GM12878 (cell line): ENCODE data around the gene PPP1R7. TPM values are rescaled to one million over a fixed set of nuclear protein-coding genes. Genes with fewer than 3 reads are reported as not detected.

ENCODE experiments used
- ATAC-seq: fragments of 200-7000 bp; cut with Tn5 transposase; 3 replicates; pipeline ENCODE4 v1.9.1; 2020; ENCODE audit warnings: mild to moderate bottlenecking, moderate library complexity
- BruUV-seq: library from RNA; stranded (reverse); fragments of 400-500 nt; replicated peaks from 2 replicates; lab custom pipeline; 2021; lab: Mats Ljungman, UMichigan
- CTCF ChIA-PET: fragments of 300-600 bp; sonication (Branson Sonifier 250); formaldehyde crosslinking; extraction: SDS; loops from one replicate; lab custom pipeline; 2021; ENCODE audit warnings: inconsistent platforms; lab: Yijun Ruan, JAX
- POLR2A ChIA-PET: fragments of 350-600 bp; formaldehyde crosslinking; extraction: SDS; loops from one replicate; lab custom pipeline; 2021; ENCODE audit warnings: inconsistent platforms; lab: Charles Lee
- RAD21 ChIA-PET: fragments of 300-600 bp; sonication (Branson Sonifier 250); formaldehyde crosslinking; loops from one replicate; lab custom pipeline; 2023; ENCODE audit warnings: antibody characterized with exemption; ENCODE audit not compliant: unreplicated experiment; lab: Charles Lee
- SMC1A ChIA-PET: fragments of 300-600 bp; sonication (Branson Sonifier 250); formaldehyde crosslinking; loops from one replicate; lab custom pipeline; 2023; ENCODE audit not compliant: unreplicated experiment, uncharacterized antibody; lab: Charles Lee
- DNase-seq: peaks from one replicate; pipeline ENCODE4 v3.0.0-alpha.2; 2011; ENCODE audit warnings: low read depth, low spot score
- FAIRE-seq: peaks from 3 replicates; lab custom pipeline; 2011; peaks lifted over from hg19 to GRCh38; lab: Jason Lieb, UNC
- H2AFZ ChIP-seq: 2 replicates; pipeline ENCODE4 v1.6.0; 2011; ENCODE audit warnings: low read depth, low read length, control low read depth; ENCODE audit not compliant: control insufficient read depth
- H3K27ac ChIP-seq: 2 replicates; pipeline ENCODE4 v1.5.1; 2011; ENCODE audit warnings: control low read depth; ENCODE audit not compliant: control insufficient read depth, insufficient read depth
- H3K27me3 ChIP-seq, 2 experiments: replicated peaks in 1 of 2; 2 replicates each; pipeline versions ENCODE4 v1.6.0 to v1.6.1; 2011; ENCODE audit warnings: low read length in 1 of 2; ENCODE audit not compliant: control insufficient read depth in 2 of 2, insufficient read depth in 2 of 2
- H3K36me3 ChIP-seq, 2 experiments: 2 replicates each; pipeline ENCODE4 v1.5.1; 2011; ENCODE audit warnings: low read length in 1 of 2; ENCODE audit not compliant: control insufficient read depth in 2 of 2, insufficient read depth in 2 of 2
- H3K4me1 ChIP-seq: 2 replicates; pipeline ENCODE4 v1.6.1; 2011; ENCODE audit warnings: mild to moderate bottlenecking, low read length, moderate library complexity, mixed read lengths; ENCODE audit not compliant: control insufficient read depth, insufficient read depth
- H3K4me2 ChIP-seq: 2 replicates; pipeline ENCODE4 v1.6.0; 2011; ENCODE audit warnings: control low read depth; ENCODE audit not compliant: control insufficient read depth, insufficient read depth
- H3K4me3 ChIP-seq: fragments of 200-600 bp; sonication (generic); 2 replicates; pipeline ENCODE4 v1.5.1; 2016
- H3K79me2 ChIP-seq: 2 replicates; pipeline ENCODE4 v1.6.0; 2011; ENCODE audit warnings: low read length; ENCODE audit not compliant: control insufficient read depth, insufficient read depth
- H3K9ac ChIP-seq: 2 replicates; pipeline ENCODE4 v1.8.0; 2011; ENCODE audit warnings: low read length, control low read depth, mixed read lengths; ENCODE audit not compliant: control insufficient read depth, insufficient read depth
- H3K9me3 ChIP-seq: replicated peaks from 3 replicates; pipeline ENCODE4 v1.5.1; 2011; ENCODE audit warnings: mild to moderate bottlenecking, low read length; ENCODE audit not compliant: control insufficient read depth, insufficient read depth
- H4K20me1 ChIP-seq: 2 replicates; pipeline ENCODE4 v1.6.0; 2011; ENCODE audit not compliant: control insufficient read depth, insufficient read depth
- BMI1 ChIP-seq: fragments of 450-650 bp; IDR thresholded peaks from 2 replicates; pipeline ENCODE4 v1.6.1; 2016; ENCODE audit warnings: mild to moderate bottlenecking, moderate library complexity, borderline replicate concordance
- CTCF ChIP-seq, 3 experiments: IDR thresholded peaks in 2 of 3; conservative IDR thresholded peaks in 1 of 3; 2 replicates each; pipeline ENCODE4 v1.5.1; 2011; ENCODE audit warnings: low read depth in 3 of 3, low read length in 3 of 3, mild to moderate bottlenecking in 3 of 3, control low read depth in 2 of 3, moderate library complexity in 2 of 3, inconsistent platforms in 1 of 3, mixed read lengths in 1 of 3; ENCODE audit not compliant: control insufficient read depth in 2 of 3, insufficient read depth in 1 of 3; ENCODE audit errors: extremely low read depth in 1 of 3
- FOXK2 ChIP-seq: fragments of 450-650 bp; IDR thresholded peaks from 2 replicates; pipeline ENCODE4 v1.6.1; 2017; ENCODE audit warnings: mild to moderate bottlenecking, moderate library complexity
- KDM1A ChIP-seq: fragments of 200-600 bp; sonication (generic); IDR thresholded peaks from 2 replicates; pipeline ENCODE4 v1.6.1; 2016; ENCODE audit warnings: borderline replicate concordance
- LARP7 ChIP-seq: fragments of 450-650 bp; IDR thresholded peaks from 2 replicates; pipeline ENCODE4 v1.6.1; 2017; ENCODE audit warnings: mild to moderate bottlenecking
- NR2C1 ChIP-seq: fragments of 450-650 bp; IDR thresholded peaks from 2 replicates; pipeline ENCODE4 v1.6.1; 2017; ENCODE audit warnings: antibody characterized with exemption, mild to moderate bottlenecking, moderate library complexity
- NR2F1 ChIP-seq: fragments of 450-650 bp; conservative IDR thresholded peaks from 2 replicates; pipeline ENCODE4 v1.6.1; 2017; ENCODE audit warnings: mild to moderate bottlenecking
- POU2F2 ChIP-seq: IDR thresholded peaks from 3 replicates; pipeline ENCODE4 v1.6.1; 2011; ENCODE audit warnings: low read depth, mild to moderate bottlenecking, low read length, borderline replicate concordance
- SKIL ChIP-seq: fragments of 450-650 bp; IDR thresholded peaks from 2 replicates; pipeline ENCODE4 v1.6.1; 2017; ENCODE audit warnings: mild to moderate bottlenecking, low read depth, inconsistent platforms; ENCODE audit not compliant: poor library complexity, severe bottlenecking
- USF2 ChIP-seq: IDR thresholded peaks from 2 replicates; pipeline ENCODE4 v1.6.1; 2011; ENCODE audit warnings: low read depth, low read length, improper control_type of control experiment, borderline replicate concordance
- YY1 ChIP-seq: IDR thresholded peaks from 2 replicates; pipeline ENCODE4 v1.6.1; 2011; ENCODE audit warnings: low read depth, mild to moderate bottlenecking, low read length
- ZBTB4 ChIP-seq: fragments of 450-650 bp; formaldehyde crosslinking; IDR thresholded peaks from 2 replicates; pipeline ENCODE4 v1.4.0; 2022; ENCODE audit warnings: mild to moderate bottlenecking, moderate library complexity
- ZNF207 ChIP-seq: fragments of 450-650 bp; IDR thresholded peaks from 2 replicates; pipeline ENCODE4 v1.6.1; 2014; ENCODE audit warnings: antibody characterized with exemption, mild to moderate bottlenecking, borderline replicate concordance
- ZNF217 ChIP-seq: fragments of 450-650 bp; IDR thresholded peaks from 2 replicates; pipeline ENCODE4 v1.6.1; 2017; ENCODE audit warnings: antibody characterized with exemption, mild to moderate bottlenecking
- ZNF24 ChIP-seq: fragments of 450-650 bp; IDR thresholded peaks from 2 replicates; pipeline ENCODE4 v1.6.1; 2017; ENCODE audit warnings: antibody characterized with exemption, mild to moderate bottlenecking
- ZSCAN29 ChIP-seq: fragments of 450-650 bp; IDR thresholded peaks from 2 replicates; pipeline ENCODE4 v1.6.1; 2017; ENCODE audit warnings: mild to moderate bottlenecking, moderate library complexity
- WGBS: methylation state at CpG from one replicate; pipeline ENCODE4 v1.1.6; 2016; ENCODE audit warnings: low lambda C conversion rate; ENCODE audit not compliant: insufficient replicate concordance, insufficient coverage; ENCODE audit errors: missing lambda C conversion rate; 5-methylcytosine and 5-hydroxymethylcytosine counted together
- in situ Hi-C: fragments of 300-500 bp; cut with MboI; formaldehyde crosslinking; loops from 9 replicates; pipeline ENCODE4 v1.14.3; 2018; ENCODE audit warnings: mixed read lengths
- intact Hi-C: fragments of 100-400 bp; cut with micrococcal nuclease; formaldehyde crosslinking; loops from one replicate; pipeline ENCODE4 v1.14.2; 2022; ENCODE audit not compliant: unreplicated experiment
- polyA plus RNA-seq, 11 experiments: library from polyadenylated mRNA; depleted of rRNA in 4 of 11; unstranded in 6 of 11; stranded (reverse) in 5 of 11; fragments of >200 nt; fragmentation: Nextera tagmentation in 4 of 11; fragmentation: Illumina TruSeq in 1 of 11; extraction: Ambion mirVana in 4 of 11; extraction: Trizol in 1 of 11; gene quantifications; 1 replicate in 1 of 11; 2 replicates in 10 of 11; pipeline versions ENCODE4 v1.2.1 to v1.2.3, GENCODE V29; 2011 to 2016; ENCODE audit warnings: inconsistent platforms in 2 of 11, missing spikeins in 2 of 11, low read depth in 1 of 11
- total RNA-seq, 4 experiments: library from RNA; depleted of rRNA in 3 of 4; stranded (reverse); fragments of >200 nt in 3 of 4; fragmentation: Illumina TruSeq in 1 of 4; extraction: Trizol in 1 of 4; gene quantifications; 2 replicates each; pipeline versions ENCODE4 v1.2.1 to v1.2.3, GENCODE V29; 2013 to 2021

The PPP1R7 gene
- total and polyA plus RNA-seq, 10 of the 15 experiments (the other 5 are each of a cell fraction or from before 2014, with no cell fraction given): 78.5 to 174 (median 93.7) TPM

- no peak for DNase-seq
- Histone ChIP-seq H2AFZ (no peak overlapping the region), H3K79me2 (peaks cover 30% of the 10 kb centered on the region), H3K4me3 (no peak overlapping the region), H3K9me3 (no peaks in the 10 kb centered on the region; the same call in 1 of the 3 replicates), H3K27ac (peak overlapping the region; percentile 97), H4K20me1 (no peaks in the 10 kb centered on the region), H3K4me2 (peak overlapping the region; percentile 44), H3K36me3 (peaks cover 11 to 13% of the 10 kb centered on the region in 2 experiments; a peak in 3 of 4 replicates), H3K9ac (no peak overlapping the region; the same call in 1 of the 2 replicates), H3K27me3 (no peaks in the 10 kb centered on the region), H3K4me1 (peaks cover 43% of the 10 kb centered on the region)
- WGBS: 98% methylated on average over 14 of the region's 18 CpGs
- ChIA-PET RAD21 (interaction anchor here (0.7 to 1.8 kb wide), 6 partner anchors 9 to 48 kb away, joined by 3 to 6 read pairs (median 3); partner anchors contain the start of gene PASK), SMC1A (interaction anchor here (1.1 to 5.4 kb wide), 3 partner anchors 14 to 49 kb away, joined by 3 to 48 read pairs (median 4); partner anchors contain the start of gene MTERF4), POLR2A (interaction anchor here (1.2 to 4.3 kb wide), 3 partner anchors 13 to 23 kb away, joined by 3 to 35 read pairs (median 5); partner anchors contain the start of genes PASK and PPP1R7), CTCF (interaction anchor here (0.7 to 0.9 kb wide), 2 partner anchors 14 to 27 kb away, joined by 3 read pairs; no protein-coding TSS in a partner anchor)
- ATAC-seq: no peak
- in situ Hi-C loops: no loop called here
- intact Hi-C loops: loop anchor here (1.0 to 2.0 kb wide), 4 partner anchors 16 to 28 kb away; partner anchors contain the start of genes MTERF4 and PASK
- BruUV-seq: no TSS peak
- no peak for FAIRE-seq
- no peak for TF ChIP-seq SKIL
- TF ChIP-seq BMI1: no peak
- TF ChIP-seq ZSCAN29: no peak
- no peak for TF ChIP-seq YY1
- peak; percentile 69 for TF ChIP-seq NR2F1
- TF ChIP-seq POU2F2: no peak
- no peak for TF ChIP-seq FOXK2
- no peak for TF ChIP-seq LARP7
- TF ChIP-seq CTCF (IDR thresholded peaks at IDR 0.05 in 2 of 3, conservative IDR thresholded peaks at IDR 0.05 in 1 of 3; ENCODE audit: control insufficient read depth in 2 of 3, extremely low read depth in 1 of 3, insufficient read depth in 1 of 3, low read depth in 3 of 3, low read length in 3 of 3): no peak
- TF ChIP-seq ZNF217: no peak
- TF ChIP-seq KDM1A: no peak
- no peak for TF ChIP-seq USF2
- TF ChIP-seq ZBTB4 (CRISPR knock-in tag): no peak
- no peak for TF ChIP-seq NR2C1
- TF ChIP-seq ZNF24: no peak
- TF ChIP-seq ZNF207: no peak
These were observed 23.5 kb upstream of the PPP1R7 start for GRCh38 chr2:241126771-241127202.
